K562 (cell line): ENCODE measurements around the gene TPD52L1. TPM values are rescaled to one million over a fixed set of nuclear protein-coding genes. Genes with fewer than 3 reads are reported as not detected.

Experiments used
- ETV1 ChIP-seq: fragments of 450-650 bp; conservative IDR thresholded peaks from 2 replicates; pipeline ENCODE4 v1.6.1; 2016; ENCODE audit warnings: missing genetic modification characterization, control low read depth, low read depth, missing compliant biosample characterization
- GTF2A2 ChIP-seq: IDR thresholded peaks from 2 replicates; pipeline ENCODE4 v1.6.1; 2016; ENCODE audit warnings: mild to moderate bottlenecking, missing genetic modification characterization, missing compliant biosample characterization
- RNF219 ChIP-seq: fragments of 250-450 bp; sonication (Bioruptor Pico); IDR thresholded peaks from 2 replicates; pipeline ENCODE4 v1.5.0; 2022; ENCODE audit warnings: mild to moderate bottlenecking
- TAF7 ChIP-seq: fragments of 450-650 bp; IDR thresholded peaks from 2 replicates; pipeline ENCODE4 v1.6.1; 2016; ENCODE audit warnings: missing genetic modification characterization, missing compliant biosample characterization
- TCFL5 ChIP-seq: fragments of 250-450 bp; sonication (Bioruptor Pico); conservative IDR thresholded peaks from 2 replicates; pipeline ENCODE4 v1.6.1; 2021; ENCODE audit warnings: mild to moderate bottlenecking, moderate library complexity, matching md5 sums
- ZBTB11 ChIP-seq, 3 experiments: fragments of 200-800 bp in 1 of 3; fragments of 250-450 bp in 1 of 3; fragments of 450-650 bp in 1 of 3; sonication (Bioruptor Pico) in 1 of 3; sonication (Bioruptor generic) in 1 of 3; formaldehyde crosslinking in 1 of 3; IDR thresholded peaks; 2 replicates each; pipeline versions ENCODE4 v1.6.1 to v1.8.0; 2016 to 2022; ENCODE audit warnings: mild to moderate bottlenecking in 2 of 3, missing genetic modification characterization in 2 of 3, missing compliant biosample characterization in 1 of 3, moderate library complexity in 1 of 3
- ZNF277 ChIP-seq: fragments of 250-450 bp; sonication (Bioruptor Pico); IDR thresholded peaks from 2 replicates; pipeline ENCODE4 v1.8.0; 2022; ENCODE audit warnings: inconsistent platforms, mild to moderate bottlenecking, moderate library complexity, borderline replicate concordance
- polyA plus RNA-seq, 8 experiments: library from polyadenylated mRNA; depleted of rRNA in 4 of 8; stranded (reverse) in 5 of 8; unstranded in 3 of 8; fragments of >200 nt; fragmentation: Nextera tagmentation in 2 of 8; fragmentation: Illumina TruSeq in 1 of 8; extraction: Ambion mirVana in 2 of 8; extraction: Trizol in 1 of 8; gene quantifications; 2 replicates each; pipeline versions ENCODE4 v1.2.1 to v1.2.3, GENCODE V29; 2011 to 2014; ENCODE audit warnings: inconsistent platforms in 1 of 8, missing spikeins in 1 of 8
- total RNA-seq, 7 experiments: library from RNA; depleted of rRNA in 6 of 7; stranded (reverse); fragments of >200 nt in 6 of 7; fragmentation: Illumina TruSeq in 2 of 7; extraction: Trizol in 2 of 7; gene quantifications; 2 replicates each; pipeline versions ENCODE4 v1.2.1 to v1.2.3, GENCODE V29; 2011 to 2021; ENCODE audit warnings: low replicate concordance in 1 of 7

The TPD52L1 gene
- total and polyA plus RNA-seq, 9 of the 15 experiments (the other 6 are each of a cell fraction or from before 2014, with no cell fraction given) = 12.9 to 149 (median 75.7) TPM

- no peak for TF ChIP-seq RNF219 (CRISPR knock-in tag)
- TF ChIP-seq ZBTB11 (CRISPR knock-in tag; IDR thresholded peaks at IDR 0.05) = no peak
- TF ChIP-seq ZNF277 (CRISPR knock-in tag) = no peak
- no peak for TF ChIP-seq TCFL5 (CRISPR knock-in tag)
- no peak for TF ChIP-seq GTF2A2 (tag)
- TF ChIP-seq TAF7 (tag) = no peak
- no peak for TF ChIP-seq ETV1
Observed at GRCh38 chr6:125246566-125246965, 93.0 kb downstream of the TPD52L1 start (continued).
